ENCODE measurements around the gene ZEB2. TPM values are rescaled to one million over a fixed set of nuclear protein-coding genes. Genes with fewer than 3 reads are reported as not detected.

ZEB2 gene
- total and polyA plus RNA-seq, 2 of the 13 experiments (the other 11 are each of a cell fraction or from before 2014, with no cell fraction given) = 0.07 TPM; not detected in 1

- TF ChIP-seq ZFP91 (CRISPR knock-in tag; IDR thresholded peaks at IDR 0.05; ENCODE audit: borderline replicate concordance) (no peak), ZNF264 (CRISPR knock-in tag; IDR thresholded peaks at IDR 0.05) (no peak), FOXK2 (IDR thresholded peaks at IDR 0.05) (no peak), ZNF773 (CRISPR knock-in tag; IDR thresholded peaks at IDR 0.05; ENCODE audit: borderline replicate concordance) (no peak), ZFP1 (CRISPR knock-in tag; IDR thresholded peaks at IDR 0.05) (no peak), SOX13 (IDR thresholded peaks at IDR 0.05) (no peak), SOX13 (CRISPR knock-in tag; conservative IDR thresholded peaks at IDR 0.05 in 1 of 2, IDR thresholded peaks at IDR 0.05 in 1 of 2) (no peak), ELF4 (CRISPR knock-in tag; IDR thresholded peaks at IDR 0.05; ENCODE audit: borderline replicate concordance) (no peak), MED8 (CRISPR knock-in tag; IDR thresholded peaks at IDR 0.05; ENCODE audit: insufficient replicate concordance) (no peak), MLXIP (CRISPR knock-in tag; IDR thresholded peaks at IDR 0.05; ENCODE audit: borderline replicate concordance) (no peak), ZBTB3 (CRISPR knock-in tag; IDR thresholded peaks at IDR 0.05; ENCODE audit: borderline replicate concordance, low read depth) (no peak), ZNF737 (CRISPR knock-in tag; IDR thresholded peaks at IDR 0.05; ENCODE audit: borderline replicate concordance) (no peak)
- TF ChIP-seq, protein P1, sequence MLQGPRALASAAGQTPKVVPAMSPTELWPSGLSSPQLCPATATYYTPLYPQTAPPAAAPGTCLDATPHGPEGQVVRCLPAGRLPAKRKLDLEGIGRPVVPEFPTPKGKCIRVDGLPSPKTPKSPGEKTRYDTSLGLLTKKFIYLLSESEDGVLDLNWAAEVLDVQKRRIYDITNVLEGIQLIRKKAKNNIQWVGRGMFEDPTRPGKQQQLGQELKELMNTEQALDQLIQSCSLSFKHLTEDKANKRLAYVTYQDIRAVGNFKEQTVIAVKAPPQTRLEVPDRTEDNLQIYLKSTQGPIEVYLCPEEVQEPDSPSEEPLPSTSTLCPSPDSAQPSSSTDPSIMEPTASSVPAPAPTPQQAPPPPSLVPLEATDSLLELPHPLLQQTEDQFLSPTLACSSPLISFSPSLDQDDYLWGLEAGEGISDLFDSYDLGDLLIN (CRISPR knock-in tag; IDR thresholded peaks at IDR 0.05; ENCODE audit: borderline replicate concordance) = no peak
These were observed 114.6 kb downstream of the ZEB2 start (continued) for GRCh38 chr2:144405321-144405720.

All from HepG2 (cell line).